Keratinocyte (primary cell): ENCODE results near the gene RAI1.

Experiments
- CTCF ChIP-seq, 3 experiments: IDR thresholded peaks in 1 of 3; conservative IDR thresholded peaks in 1 of 3; optimal IDR thresholded peaks in 1 of 3; 2 replicates in 2 of 3; 3 replicates in 1 of 3; pipeline versions ENCODE3 to v1.5.1; 2011; ENCODE audit warnings: low read length in 3 of 3, mild to moderate bottlenecking in 3 of 3, moderate library complexity in 2 of 3, control low read depth in 1 of 3, inconsistent platforms in 1 of 3; ENCODE audit not compliant: insufficient read depth in 2 of 3; ENCODE audit errors: extremely low read depth in 1 of 3
- EZH2 ChIP-seq: IDR thresholded peaks from one replicate; pipeline ENCODE4 v1.6.1; 2012; ENCODE audit warnings: inconsistent platforms, mild to moderate bottlenecking, low read length, moderate library complexity

GRCh38 chr17:17689312-17689711, 8.1 kb downstream of the RAI1 start:
- TF ChIP-seq CTCF (optimal IDR thresholded peaks at IDR 0.05 in 1 of 3, IDR thresholded peaks at IDR 0.05 in 1 of 3, conservative IDR thresholded peaks at IDR 0.05 in 1 of 3; ENCODE audit: extremely low read depth in 1 of 3, insufficient read depth in 2 of 3, low read length in 3 of 3) = no peak
- no peak for TF ChIP-seq EZH2
